Fibroblast of pulmonary artery (primary cell): Measurements from ENCODE around the gene SPTBN1.
A peak's percentile ranks its signal among the peaks of the same experiment; 100 is the strongest.

Source experiments
- DNase-seq: peaks from one replicate; pipeline ENCODE4 v3.0.0-alpha.2; 2010; ENCODE audit warnings: low read depth
- H3K4me3 ChIP-seq: replicated peaks from 2 replicates; pipeline ENCODE4 v1.5.1; 2011; ENCODE audit warnings: low read depth, mild to moderate bottlenecking, control low read depth, low read length, moderate library complexity
- CTCF ChIP-seq: IDR thresholded peaks from 2 replicates; pipeline ENCODE4 v1.5.1; 2011; ENCODE audit warnings: mild to moderate bottlenecking, control low read depth, low read length, inconsistent platforms; ENCODE audit errors: missing control alignments

The SPTBN1 gene

GRCh38 chr2:54671875-54672589 lies 215.9 kb downstream of the SPTBN1 start:
- TF ChIP-seq CTCF = no peak
- DNase-seq = no peak
- no peak overlapping the region for H3K4me3 ChIP-seq

GRCh38 chr2:54672590-54673456 lies 216.7 kb downstream of the SPTBN1 start:
- TF ChIP-seq CTCF = no peak
- H3K4me3 ChIP-seq = no peak overlapping the region
- DNase-seq = no peak

- peak; percentile 93 for DNase-seq
- H3K4me3 ChIP-seq = no peak overlapping the region
- no peak for TF ChIP-seq CTCF
These were observed 217.4 kb downstream of the SPTBN1 start for GRCh38 chr2:54673501-54673998.

- H3K4me3 ChIP-seq = no peak overlapping the region
- DNase-seq = no peak
- TF ChIP-seq CTCF = no peak
These were observed 219.2 kb downstream of the SPTBN1 start for GRCh38 chr2:54675281-54675680.

GRCh38 chr2:54675738-54676137 lies 219.6 kb downstream of the SPTBN1 start:
- no peak for DNase-seq
- H3K4me3 ChIP-seq = no peak overlapping the region
- TF ChIP-seq CTCF = no peak

GRCh38 chr2:54676656-54677055 lies 220.5 kb downstream of the SPTBN1 start:
- no peak for TF ChIP-seq CTCF
- no peak overlapping the region for H3K4me3 ChIP-seq
- no peak for DNase-seq
